ENCODE results near the gene VPS37B. TPM values are rescaled to one million over a fixed set of nuclear protein-coding genes. Genes with fewer than 3 reads are reported as not detected.

The VPS37B gene
- total and polyA plus RNA-seq, 5 donors from 2014 or later, result 19.0 to 99.2 (median 21.3) TPM

DNA sequence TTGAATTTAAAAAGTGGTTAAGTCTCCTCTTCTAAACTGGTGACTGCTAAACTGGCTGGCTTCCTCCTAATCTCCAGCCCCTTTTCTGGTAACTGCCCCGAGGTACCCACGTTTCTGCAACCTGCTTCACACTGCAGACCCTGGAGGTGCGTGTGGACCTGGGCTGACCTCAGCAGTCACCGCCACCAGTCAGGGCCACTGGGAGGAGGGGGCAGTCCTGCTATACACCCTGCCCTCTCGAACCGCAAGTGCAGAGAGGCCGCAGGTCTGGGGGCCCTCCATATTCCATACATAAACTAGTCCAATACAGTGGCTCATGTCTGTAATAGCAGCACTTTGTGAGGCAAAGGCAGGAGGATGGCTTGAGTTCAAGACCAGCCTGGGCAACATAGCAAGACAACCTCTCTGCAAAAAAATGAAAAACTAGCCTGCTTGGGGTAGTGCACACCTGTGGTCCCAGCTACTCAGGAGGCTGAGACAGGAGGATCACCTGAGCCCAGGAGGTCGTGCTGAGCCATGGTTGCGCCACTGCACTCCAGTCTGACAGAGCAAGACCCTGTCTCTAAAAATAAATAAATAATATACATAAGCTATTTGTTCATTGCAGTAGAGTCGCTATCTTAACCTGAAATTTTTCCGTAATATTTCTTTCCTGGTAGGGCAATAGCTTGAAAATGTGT is 25.6 kb downstream of the VPS37B start:
- no peak overlapping the region for H3K4me3 ChIP-seq (ENCODE audit: low read depth, low read length)
- H3K9me3 Mint-ChIP-seq, result no peaks in the 10 kb centered on the region
- H3K27ac ChIP-seq (ENCODE audit: insufficient read depth, low read length, poor library complexity, severe bottlenecking), result no peak overlapping the region
- H3K4me1 Mint-ChIP-seq, result peaks cover 22 to 63% (median 42%) of the 10 kb centered on the region in 4 donors
- no peaks in the 10 kb centered on the region for H3K9me3 ChIP-seq (ENCODE audit: control insufficient read depth in 2 of 2, low read length in 2 of 2)
- peaks cover 29% of the 10 kb centered on the region for H3K36me3 Mint-ChIP-seq
- DNase-seq (no peak), ATAC-seq (ENCODE audit: low read depth in 2 of 2) (no peak)
- no peaks in the 10 kb centered on the region for H3K27me3 Mint-ChIP-seq
- H3K27ac Mint-ChIP-seq, result peak overlapping the region in 1 of 3 donors; percentile 91
- no peaks in the 10 kb centered on the region for H3K27me3 ChIP-seq (ENCODE audit: control insufficient read depth, insufficient read depth, low read length)
- H3K4me1 ChIP-seq (ENCODE audit: control insufficient read depth, insufficient read depth, low read length, poor library complexity, severe bottlenecking), result peaks cover 48% of the 10 kb centered on the region
- peaks cover 49% of the 10 kb centered on the region for H3K36me3 ChIP-seq (ENCODE audit: control insufficient read depth, insufficient read depth, low read length)
- peak overlapping the region; percentile 9 to 95 (median 64) for H3K4me3 Mint-ChIP-seq

DNA sequence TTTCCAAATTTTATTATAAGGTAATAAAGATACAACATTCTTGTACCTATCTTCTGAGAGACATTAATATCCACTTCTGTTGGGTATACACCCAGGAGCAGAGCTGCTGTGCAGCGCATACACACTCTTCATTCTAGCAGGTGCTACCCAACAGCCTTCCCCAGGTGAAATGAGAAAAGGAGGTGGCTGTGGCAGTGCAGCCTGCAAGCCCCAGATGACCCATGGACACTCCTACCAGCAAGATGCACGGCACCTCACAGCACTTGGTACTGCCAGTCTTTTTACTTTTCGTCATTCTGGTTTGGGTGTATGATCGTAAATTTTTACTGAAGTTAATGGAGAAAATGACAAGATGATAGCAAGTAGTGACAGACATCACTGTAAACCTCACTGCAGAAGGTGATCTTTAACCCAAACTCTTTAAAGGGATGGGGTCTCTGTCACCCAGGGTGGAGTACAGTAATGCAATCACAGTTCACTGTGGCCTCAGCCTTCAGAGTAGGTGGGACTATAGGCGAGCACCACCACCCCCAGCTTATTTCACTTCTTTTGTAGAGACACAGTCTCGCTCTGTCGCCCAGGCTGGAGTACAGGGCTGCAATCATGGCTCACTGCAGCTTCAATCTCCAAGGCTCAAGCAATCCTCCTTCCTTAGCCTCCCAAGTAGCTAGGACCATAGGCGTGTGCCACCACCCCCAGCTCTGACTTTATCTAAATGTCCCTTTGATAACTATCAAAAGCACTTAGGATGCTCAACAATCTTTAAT is 26.5 kb downstream of the VPS37B start:
- no peak overlapping the region for H3K4me3 ChIP-seq (ENCODE audit: low read depth, low read length)
- peak overlapping the region; percentile 9 to 52 (median 46) for H3K4me3 Mint-ChIP-seq
- H3K9me3 ChIP-seq (ENCODE audit: control insufficient read depth in 2 of 2, low read length in 2 of 2), result no peaks in the 10 kb centered on the region
- H3K27me3 ChIP-seq (ENCODE audit: control insufficient read depth, insufficient read depth, low read length), result no peaks in the 10 kb centered on the region
- peaks cover 21 to 59% (median 39%) of the 10 kb centered on the region in 4 donors for H3K4me1 Mint-ChIP-seq
- H3K27ac Mint-ChIP-seq, result peak overlapping the region; percentile 69 to 91 (median 69)
- no peaks in the 10 kb centered on the region for H3K27me3 Mint-ChIP-seq
- DNase-seq, result no peak
- ATAC-seq (ENCODE audit: low read depth in 2 of 2), result no peak
- H3K36me3 Mint-ChIP-seq, result peaks cover 30% of the 10 kb centered on the region
- H3K4me1 ChIP-seq (ENCODE audit: control insufficient read depth, insufficient read depth, low read length, poor library complexity, severe bottlenecking), result peaks cover 44% of the 10 kb centered on the region
- H3K9me3 Mint-ChIP-seq, result no peaks in the 10 kb centered on the region
- no peak overlapping the region for H3K27ac ChIP-seq (ENCODE audit: insufficient read depth, low read length, poor library complexity, severe bottlenecking)
- peaks cover 52% of the 10 kb centered on the region for H3K36me3 ChIP-seq (ENCODE audit: control insufficient read depth, insufficient read depth, low read length)

DNA sequence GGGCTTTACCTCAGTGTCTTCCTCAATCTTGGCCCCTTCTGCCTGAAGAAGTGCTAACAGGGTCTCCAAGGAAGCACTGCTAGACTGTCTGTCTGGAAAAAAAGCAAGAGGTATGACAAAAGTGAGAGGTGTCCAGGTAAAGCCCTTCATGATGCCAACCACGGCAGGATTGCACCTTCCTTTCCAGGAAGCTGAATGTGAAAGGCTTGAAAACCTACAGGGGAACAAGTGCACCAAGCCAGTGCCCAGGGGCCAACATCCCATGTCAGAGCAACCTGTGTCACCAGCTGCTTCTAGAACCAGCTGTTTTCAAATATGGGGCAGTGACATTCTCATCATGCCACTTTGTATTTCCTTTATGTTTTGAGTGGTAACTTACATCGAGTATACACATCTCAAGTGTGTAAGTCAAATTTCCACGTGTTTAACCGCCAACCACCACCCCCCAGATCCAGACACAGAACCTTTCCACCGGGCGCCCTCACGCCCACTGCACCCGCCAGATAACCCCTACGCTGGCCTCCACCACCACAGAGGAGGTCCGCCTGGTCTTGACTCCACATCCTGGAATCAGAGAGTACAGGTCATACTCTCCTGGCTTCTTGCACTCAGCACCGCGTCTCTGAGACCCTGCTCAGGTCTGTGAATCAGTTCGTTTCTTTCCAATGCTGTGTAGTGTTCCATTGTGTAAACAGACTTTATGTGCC is 27.3 kb downstream of the VPS37B start:
- no peak for DNase-seq
- Mint-ChIP-seq H3K9me3 (no peaks in the 10 kb centered on the region), H3K4me1 (peaks cover 14 to 53% (median 31%) of the 10 kb centered on the region in 4 donors)

DNA sequence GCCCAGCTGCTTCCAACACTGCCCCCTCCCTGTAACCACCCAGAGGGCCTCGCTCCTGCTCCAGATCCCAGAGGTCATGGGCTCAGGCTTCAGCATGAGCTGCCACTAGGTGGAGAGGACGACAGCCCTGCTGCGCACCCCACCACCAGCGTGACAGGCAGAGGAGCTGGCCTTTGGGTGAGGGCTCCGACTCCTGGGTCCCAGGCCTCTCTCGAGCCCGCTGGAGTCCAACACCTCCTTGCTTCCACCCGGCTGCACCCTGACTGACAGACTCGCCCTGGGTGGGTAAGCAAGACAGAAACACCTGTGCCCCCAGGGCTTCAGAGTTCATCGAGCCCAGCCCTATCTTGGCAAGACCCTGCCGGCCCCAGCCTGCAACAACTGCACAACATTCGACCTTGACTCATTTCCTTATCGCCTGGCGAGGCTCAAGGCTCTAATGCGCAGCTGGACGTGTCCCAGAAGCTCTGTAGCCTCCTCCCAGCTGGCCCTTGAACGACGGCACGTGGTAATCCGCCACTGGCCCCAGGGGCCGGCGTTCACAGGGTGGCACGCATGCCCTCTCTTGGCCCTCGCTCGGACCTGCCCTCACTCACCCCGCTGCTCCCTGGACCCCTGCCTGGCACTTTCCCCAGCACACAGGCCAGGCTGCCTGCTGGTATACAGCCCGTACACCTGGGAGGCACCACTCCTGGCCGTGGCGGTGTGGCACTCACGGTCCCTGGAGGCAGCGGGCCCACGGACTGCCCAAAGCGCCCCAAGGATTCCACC is 28.0 kb downstream of the VPS37B start:
- Mint-ChIP-seq H3K36me3 (peaks cover 32% of the 10 kb centered on the region), H3K27me3 (no peaks in the 10 kb centered on the region), H3K4me1 (peaks cover 11 to 45% (median 24%) of the 10 kb centered on the region in 4 donors), H3K9me3 (no peaks in the 10 kb centered on the region), H3K4me3 (no peak overlapping the region), H3K27ac (no peak overlapping the region)
- Histone ChIP-seq H3K9me3 (ENCODE audit: control insufficient read depth in 2 of 2, low read length in 2 of 2) (no peaks in the 10 kb centered on the region), H3K27me3 (ENCODE audit: control insufficient read depth, insufficient read depth, low read length) (no peaks in the 10 kb centered on the region), H3K27ac (ENCODE audit: insufficient read depth, low read length, poor library complexity, severe bottlenecking) (no peak overlapping the region), H3K4me3 (ENCODE audit: low read depth, low read length) (no peak overlapping the region), H3K36me3 (ENCODE audit: control insufficient read depth, insufficient read depth, low read length) (peaks cover 52% of the 10 kb centered on the region), H3K4me1 (ENCODE audit: control insufficient read depth, insufficient read depth, low read length, poor library complexity, severe bottlenecking) (peaks cover 29% of the 10 kb centered on the region)
- no peak for ATAC-seq (ENCODE audit: low read depth in 2 of 2)
- no peak for DNase-seq

More for the DNA sequence above, 27.3 kb downstream of the VPS37B start:
- no peaks in the 10 kb centered on the region for H3K9me3 ChIP-seq (ENCODE audit: control insufficient read depth in 2 of 2, low read length in 2 of 2)
- Mint-ChIP-seq H3K36me3 (peaks cover 32% of the 10 kb centered on the region), H3K4me3 (no peak overlapping the region), H3K27ac (peak overlapping the region; percentile 69 to 91 (median 69)), H3K27me3 (no peaks in the 10 kb centered on the region)
- peaks cover 52% of the 10 kb centered on the region for H3K36me3 ChIP-seq (ENCODE audit: control insufficient read depth, insufficient read depth, low read length)
- H3K27ac ChIP-seq (ENCODE audit: insufficient read depth, low read length, poor library complexity, severe bottlenecking), result no peak overlapping the region
- ATAC-seq (ENCODE audit: low read depth in 2 of 2), result no peak
- no peak overlapping the region for H3K4me3 ChIP-seq (ENCODE audit: low read depth, low read length)
- H3K27me3 ChIP-seq (ENCODE audit: control insufficient read depth, insufficient read depth, low read length), result no peaks in the 10 kb centered on the region
- peaks cover 37% of the 10 kb centered on the region for H3K4me1 ChIP-seq (ENCODE audit: control insufficient read depth, insufficient read depth, low read length, poor library complexity, severe bottlenecking)

DNA sequence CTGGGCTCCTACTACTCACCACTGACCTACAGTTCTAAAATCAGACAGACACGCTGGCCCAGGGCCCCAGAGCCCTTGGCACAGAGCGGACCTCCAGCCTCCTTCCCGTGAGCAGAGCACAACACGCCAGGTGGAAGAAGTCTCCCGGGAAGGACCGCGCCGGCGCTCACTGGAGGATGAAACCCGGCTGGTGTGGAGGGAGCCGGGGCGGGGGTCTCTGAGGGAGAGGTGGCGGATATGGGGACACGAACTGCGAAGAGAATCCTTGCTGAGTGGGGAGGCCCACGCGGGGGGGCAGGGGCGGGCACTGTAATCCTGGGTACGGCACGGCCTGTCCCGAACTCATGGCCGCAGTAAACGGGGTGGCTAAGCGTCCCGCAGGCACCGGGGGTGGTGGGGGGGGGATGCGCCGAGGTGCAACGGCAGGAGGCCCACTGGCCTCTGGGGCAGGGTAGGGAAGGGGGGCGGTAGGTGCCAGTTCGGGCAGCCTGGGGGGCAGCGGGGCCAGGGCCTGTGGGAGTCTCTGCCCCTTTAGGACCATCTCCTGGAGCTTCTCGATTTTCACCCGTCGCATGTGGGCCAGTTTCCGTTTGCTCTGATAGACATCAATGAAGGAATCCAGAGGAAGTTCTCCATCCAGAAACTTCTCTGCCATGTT is 28.8 kb downstream of the VPS37B start:
- H3K9me3 Mint-ChIP-seq, result no peaks in the 10 kb centered on the region
- DNase-seq (no peak), ATAC-seq (ENCODE audit: low read depth in 2 of 2) (no peak)
- no peak overlapping the region for H3K27ac Mint-ChIP-seq
- Histone ChIP-seq H3K36me3 (ENCODE audit: control insufficient read depth, insufficient read depth, low read length) (peaks cover 52% of the 10 kb centered on the region), H3K4me3 (ENCODE audit: low read depth, low read length) (no peak overlapping the region), H3K9me3 (ENCODE audit: control insufficient read depth in 2 of 2, low read length in 2 of 2) (no peaks in the 10 kb centered on the region), H3K4me1 (ENCODE audit: control insufficient read depth, insufficient read depth, low read length, poor library complexity, severe bottlenecking) (peaks cover 21% of the 10 kb centered on the region), H3K27me3 (ENCODE audit: control insufficient read depth, insufficient read depth, low read length) (no peaks in the 10 kb centered on the region), H3K27ac (ENCODE audit: insufficient read depth, low read length, poor library complexity, severe bottlenecking) (no peak overlapping the region)
- H3K27me3 Mint-ChIP-seq, result no peaks in the 10 kb centered on the region
- H3K36me3 Mint-ChIP-seq, result peaks cover 32% of the 10 kb centered on the region
- H3K4me1 Mint-ChIP-seq, result peaks cover 10 to 37% (median 16%) of the 10 kb centered on the region in 4 donors
- H3K4me3 Mint-ChIP-seq, result no peak overlapping the region

DNA sequence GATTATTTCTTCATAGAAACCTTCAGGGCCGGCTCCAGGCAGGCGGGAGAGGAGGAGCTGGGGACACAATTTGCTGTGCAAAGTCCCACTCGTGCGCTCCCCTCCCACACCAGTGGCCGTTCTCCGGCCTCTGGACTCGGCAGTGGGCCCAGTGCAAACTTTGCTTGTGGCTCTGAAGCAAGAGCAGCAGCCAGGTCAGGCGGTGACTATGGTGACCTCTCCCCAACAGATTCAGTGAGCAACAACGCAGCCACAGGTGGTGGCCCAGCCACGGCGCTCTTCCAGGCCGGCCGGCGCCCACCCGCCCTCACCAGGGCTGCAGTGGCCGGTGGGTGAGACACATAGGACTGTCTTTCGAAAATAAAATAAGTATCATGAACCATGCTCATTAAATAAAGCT is 29.5 kb downstream of the VPS37B start:
- Histone ChIP-seq H3K27me3 (ENCODE audit: control insufficient read depth, insufficient read depth, low read length) (no peaks in the 10 kb centered on the region), H3K9me3 (ENCODE audit: control insufficient read depth in 2 of 2, low read length in 2 of 2) (no peaks in the 10 kb centered on the region), H3K4me3 (ENCODE audit: low read depth, low read length) (no peak overlapping the region), H3K4me1 (ENCODE audit: control insufficient read depth, insufficient read depth, low read length, poor library complexity, severe bottlenecking) (peaks cover 15% of the 10 kb centered on the region), H3K27ac (ENCODE audit: insufficient read depth, low read length, poor library complexity, severe bottlenecking) (no peak overlapping the region), H3K36me3 (ENCODE audit: control insufficient read depth, insufficient read depth, low read length) (peaks cover 52% of the 10 kb centered on the region)
- DNase-seq (no peak), ATAC-seq (ENCODE audit: low read depth in 2 of 2) (no peak)
- H3K27me3 Mint-ChIP-seq, result no peaks in the 10 kb centered on the region
- no peak overlapping the region for H3K4me3 Mint-ChIP-seq
- peaks cover 32% of the 10 kb centered on the region for H3K36me3 Mint-ChIP-seq
- H3K4me1 Mint-ChIP-seq, result peaks cover 5 to 30% (median 11%) of the 10 kb centered on the region in 4 donors
- no peaks in the 10 kb centered on the region for H3K9me3 Mint-ChIP-seq
- no peak overlapping the region for H3K27ac Mint-ChIP-seq

All from CD4-positive, CD25-positive, alpha-beta regulatory T cell (primary cell).